Adrenal gland (tissue), 19 donors: Measurements from ENCODE around the gene C8B. TPM values are rescaled to one million over a fixed set of nuclear protein-coding genes. Genes with fewer than 3 reads are reported as not detected.

ENCODE experiments used
- DNase-seq, 7 donors: peaks; one replicate each; pipeline ENCODE4 v3.0.0-alpha.2; 2019 to 2020
- H3K27ac ChIP-seq, 5 donors: fragments of 200-600 bp; sonication (generic) in 4 of 5; 1 replicate in 3 of 5; 2 replicates in 2 of 5; pipeline versions ENCODE4 v1.5.1 to v1.8.0; 2016 to 2020; ENCODE audit warnings: mild to moderate bottlenecking in 1 of 5
- H3K27me3 ChIP-seq: fragments of 200-600 bp; 2 replicates; pipeline ENCODE4 v1.8.0; 2021
- H3K36me3 ChIP-seq, 2 donors: fragments of 200-600 bp; replicated peaks in 1 of 2; 1 replicate in 1 of 2; 2 replicates in 1 of 2; pipeline versions ENCODE4 v1.5.1 to v1.8.0; 2018 to 2022
- H3K4me1 ChIP-seq, 2 donors: fragments of 200-600 bp; replicated peaks in 1 of 2; 1 replicate in 1 of 2; 2 replicates in 1 of 2; pipeline versions ENCODE4 v1.5.1 to v1.8.0; 2018 to 2021
- H3K4me3 ChIP-seq, 4 donors: fragments of 200-600 bp; sonication (generic) in 3 of 4; one replicate each; pipeline ENCODE4 v1.5.1; 2016 to 2018
- H3K9me3 ChIP-seq, 3 donors: fragments of 200-600 bp; sonication (generic) in 1 of 3; replicated peaks in 1 of 3; 1 replicate in 2 of 3; 2 replicates in 1 of 3; pipeline versions ENCODE4 v1.5.1 to v1.8.0; 2016 to 2021
- POLR2A ChIP-seq, 2 donors: fragments of 450-650 bp; IDR thresholded peaks; one replicate each; pipeline ENCODE4 v1.6.1; 2017; ENCODE audit warnings: antibody characterized with exemption in 2 of 2, mild to moderate bottlenecking in 2 of 2, moderate library complexity in 1 of 2
- WGBS, 4 donors: extraction: QIAGEN DNeasy Blood & Tissue Kit in 2 of 4; methylation state at CpG; one replicate each; pipeline versions ENCODE4 v1.1.5 to v1.1.7; 2013 to 2017; 5-methylcytosine and 5-hydroxymethylcytosine counted together
- intact Hi-C, 2 donors: fragments of 100-400 bp; cut with DNase I; formaldehyde crosslinking; loops; one replicate each; pipeline versions ENCODE4 v1.14.1 to v1.15.0; 2022 to 2023
- long read RNA-seq, 10 donors: library from polyadenylated mRNA in 3 of 10; unstranded in 2 of 10; stranded (forward) in 1 of 10; transcript quantifications; one replicate each; pipeline ENCODE4 v2.0.0 and lab custom pipeline, GENCODE V29; 2021 to 2026
- polyA plus RNA-seq, 3 donors: library from polyadenylated mRNA; stranded (reverse); fragments of 200-250 nt in 2 of 3; fragments of 350-450 nt in 1 of 3; fragmentation: Illumina TruSeq in 1 of 3; extraction: RNeasy Lipid Tissue Mini Kit (QIAGEN cat#74804) in 1 of 3; gene quantifications; one replicate each; pipeline ENCODE4 v1.2.3, GENCODE V29; 2013 to 2014
- total RNA-seq, 9 donors: library from RNA; depleted of rRNA in 4 of 9; stranded (reverse); fragments of >200 nt in 4 of 9; fragments of 120-200 nt in 1 of 9; fragmentation: NEBNext Ultra II Directional in 1 of 9; extraction: Animal tissue kit (Norgen Biotek cat#: 25700) in 1 of 9; gene quantifications; one replicate each; pipeline versions ENCODE4 v1.1.0 to v1.2.4, GENCODE V29; 2013 to 2023
- TF ChIP-seq, protein P1 (sequence below), 6 experiments: fragments of 450-650 bp in 4 of 6; fragments of 200-600 bp in 2 of 6; sonication (generic) in 1 of 6; IDR thresholded peaks; 1 replicate in 5 of 6; 2 replicates in 1 of 6; pipeline versions ENCODE4 v1.5.1 to v1.8.0; 2016 to 2021; ENCODE audit warnings: antibody characterized with exemption in 6 of 6, mild to moderate bottlenecking in 2 of 6, moderate library complexity in 1 of 6
- donor health status: healthy with polysubstance abuse.
- donor health status: Bipolar disorder and iron deficiency.
- donor health status: DM: yes; HTN: yes; CAD: no.
- donor health status: DM: no; HTN: no; CAD: no.
- donor health status: DM: no; HTN: no; CAD: no.
- donor health status: DM: yes; HTN: yes; CAD: no.

C8B gene
- total RNA-seq (not detected), polyA plus RNA-seq (under 1 TPM in 1 of 3 donors, not detected in 2; 0.03 TPM)
- long read RNA-seq, donor 1, result 0 reads
- long read RNA-seq, donor 2, result 0 reads
- long read RNA-seq, donor 3, result 0 reads
- long read RNA-seq, donor 4, result 0 reads
- long read RNA-seq, donor 5, result 0 reads
- long read RNA-seq, donor 6, result 0 reads
- long read RNA-seq, donor 7, result 0 reads
- long read RNA-seq, donor 8, result 0 reads
- long read RNA-seq, donor 9, result 0 reads
- long read RNA-seq, donor 10, result 0 reads

DNA sequence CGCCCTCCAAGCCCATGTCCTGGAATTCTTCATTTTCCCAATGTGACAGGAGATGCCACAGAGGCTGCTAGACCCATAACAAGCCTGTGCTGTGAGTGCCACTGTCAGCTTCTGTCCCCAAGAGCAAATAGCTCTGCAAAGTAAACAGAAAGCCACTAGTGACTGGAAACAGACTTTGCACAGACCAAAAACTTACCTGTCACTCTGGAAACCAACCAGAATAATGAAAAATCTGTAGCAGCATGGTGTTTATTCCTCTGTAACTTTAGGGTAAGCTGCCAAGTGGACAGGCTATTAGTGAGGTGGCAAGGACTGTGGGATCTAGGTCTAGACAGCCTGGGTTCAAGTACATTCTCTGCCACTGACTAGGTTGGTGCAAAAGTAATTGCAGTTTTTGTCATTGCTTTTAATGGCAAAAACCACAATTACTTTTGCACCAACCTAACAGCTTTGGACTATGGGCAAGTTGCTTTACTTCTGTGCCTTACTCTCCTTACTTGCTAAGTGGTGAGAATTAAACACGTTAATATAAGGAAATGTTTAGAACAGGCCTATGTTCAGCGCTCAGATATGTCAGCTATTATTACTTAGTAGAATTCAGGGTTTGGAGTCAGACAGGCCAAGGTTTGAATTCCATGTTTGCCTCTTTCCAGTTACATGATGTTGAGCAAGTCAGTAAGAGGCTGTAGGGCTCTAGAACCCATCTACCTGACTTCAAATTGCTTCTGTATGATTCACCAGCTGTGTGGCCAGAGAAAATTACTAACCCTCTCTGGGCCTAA is at the start of gene C8B:
Gene C8B (minus strand): TSS at position 100 of the 782 bp plus-strand sequence. CDS start 67 bp downstream, at position 33.
- WGBS, 4 donors, result 77 to 84% (median 80%) methylated on average over 2 to 3 of the region's 3 CpGs
- TF ChIP-seq, protein P1, sequence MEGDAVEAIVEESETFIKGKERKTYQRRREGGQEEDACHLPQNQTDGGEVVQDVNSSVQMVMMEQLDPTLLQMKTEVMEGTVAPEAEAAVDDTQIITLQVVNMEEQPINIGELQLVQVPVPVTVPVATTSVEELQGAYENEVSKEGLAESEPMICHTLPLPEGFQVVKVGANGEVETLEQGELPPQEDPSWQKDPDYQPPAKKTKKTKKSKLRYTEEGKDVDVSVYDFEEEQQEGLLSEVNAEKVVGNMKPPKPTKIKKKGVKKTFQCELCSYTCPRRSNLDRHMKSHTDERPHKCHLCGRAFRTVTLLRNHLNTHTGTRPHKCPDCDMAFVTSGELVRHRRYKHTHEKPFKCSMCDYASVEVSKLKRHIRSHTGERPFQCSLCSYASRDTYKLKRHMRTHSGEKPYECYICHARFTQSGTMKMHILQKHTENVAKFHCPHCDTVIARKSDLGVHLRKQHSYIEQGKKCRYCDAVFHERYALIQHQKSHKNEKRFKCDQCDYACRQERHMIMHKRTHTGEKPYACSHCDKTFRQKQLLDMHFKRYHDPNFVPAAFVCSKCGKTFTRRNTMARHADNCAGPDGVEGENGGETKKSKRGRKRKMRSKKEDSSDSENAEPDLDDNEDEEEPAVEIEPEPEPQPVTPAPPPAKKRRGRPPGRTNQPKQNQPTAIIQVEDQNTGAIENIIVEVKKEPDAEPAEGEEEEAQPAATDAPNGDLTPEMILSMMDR (IDR thresholded peaks at IDR 0.05), result no peak
- no peak for TF ChIP-seq POLR2A (IDR thresholded peaks at IDR 0.05)
- no peaks in the 10 kb centered on the region for H3K36me3 ChIP-seq

DNA sequence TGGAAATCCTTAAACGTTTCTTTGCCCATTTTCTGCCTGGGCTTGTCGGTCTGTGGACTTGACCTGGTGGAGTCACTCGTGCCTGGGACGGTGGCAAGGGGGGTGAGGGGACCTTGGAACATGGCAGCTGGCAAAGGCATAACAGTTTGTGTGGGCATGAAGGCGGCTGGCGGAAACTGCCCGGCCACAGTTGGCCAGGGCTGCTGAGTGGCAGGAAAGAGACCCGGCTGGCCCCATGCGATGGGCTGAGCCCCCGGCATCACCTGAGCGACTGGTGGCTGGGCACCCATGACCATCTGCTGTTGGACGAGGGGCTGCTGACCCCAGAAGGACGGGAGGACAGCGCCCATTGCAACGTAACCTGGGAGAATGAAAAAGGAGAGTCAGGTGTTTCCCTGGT is 49.3 kb upstream of the C8B start:
- no peak for TF ChIP-seq POLR2A (IDR thresholded peaks at IDR 0.05)
- TF ChIP-seq, protein P1 (IDR thresholded peaks at IDR 0.05), result no peak
- no peak for DNase-seq
- intact Hi-C loops, result no loop called here
- H3K4me1 ChIP-seq, result no peaks in the 10 kb centered on the region
- H3K27ac ChIP-seq, result no peak overlapping the region
- H3K9me3 ChIP-seq, result no peaks in the 10 kb centered on the region
- no peak overlapping the region for H3K4me3 ChIP-seq
- whole genome bisulfite sequencing, 4 donors, result 84 to 89% (median 87%) methylated on average over 15 of the region's 15 CpGs
- no peaks in the 10 kb centered on the region for H3K36me3 ChIP-seq
- no peaks in the 10 kb centered on the region for H3K27me3 ChIP-seq

More for the DNA sequence above, at the start of gene C8B:
- Histone ChIP-seq H3K4me1 (no peaks in the 10 kb centered on the region), H3K27me3 (no peaks in the 10 kb centered on the region), H3K4me3 (no peak within 1 kb of the TSS), H3K9me3 (no peaks in the 10 kb centered on the region), H3K27ac (no peak within 1 kb of the TSS)
- DNase-seq, result no peak
- intact Hi-C loops, result no loop called here

- intact Hi-C loops, result no loop called here
- H3K27ac ChIP-seq, result no peak overlapping the region
- DNase-seq, result no peak
- H3K27me3 ChIP-seq, result no peaks in the 10 kb centered on the region
- TF ChIP-seq POLR2A (IDR thresholded peaks at IDR 0.05), result no peak
- TF ChIP-seq, protein P1 (IDR thresholded peaks at IDR 0.05), result no peak
- H3K36me3 ChIP-seq, result no peaks in the 10 kb centered on the region
- no peaks in the 10 kb centered on the region for H3K9me3 ChIP-seq
- H3K4me3 ChIP-seq, result no peak overlapping the region
- H3K4me1 ChIP-seq, result no peaks in the 10 kb centered on the region
- WGBS, 4 donors, result 66 to 79% (median 67%) methylated on average over 2 of the region's 2 CpGs
These were observed 47.7 kb upstream of the C8B start for GRCh38 chr1:57013522-57013921.

- no peak overlapping the region for H3K27ac ChIP-seq
- H3K9me3 ChIP-seq, result no peaks in the 10 kb centered on the region
- H3K36me3 ChIP-seq, result no peaks in the 10 kb centered on the region
- no peak overlapping the region for H3K4me3 ChIP-seq
- H3K4me1 ChIP-seq, result no peaks in the 10 kb centered on the region
- H3K27me3 ChIP-seq, result no peaks in the 10 kb centered on the region
- intact Hi-C loops, result no loop called here
- TF ChIP-seq, protein P1 (IDR thresholded peaks at IDR 0.05), result no peak
- no peak for TF ChIP-seq POLR2A (IDR thresholded peaks at IDR 0.05)
- DNase-seq, result no peak
- WGBS, 4 donors, result 67 to 91% (median 86%) methylated on average over 1 of the region's 1 CpG
These were observed 46.5 kb upstream of the C8B start for GRCh38 chr1:57012315-57012714.
